Adipose tissue (tissue), 3 donors: ENCODE results near the gene SLC27A1. TPM values are rescaled to one million over a fixed set of nuclear protein-coding genes. Genes with fewer than 3 reads are reported as not detected.

Source experiments
- H3K27ac ChIP-seq: one replicate; pipeline ENCODE4 v1.5.1; 2013; ENCODE audit warnings: low read depth, low read length
- WGBS, 3 donors: extraction: QIAGEN DNeasy Blood & Tissue Kit; methylation state at CpG; one replicate each; pipeline ENCODE4 v1.1.7; 2013; 5-methylcytosine and 5-hydroxymethylcytosine counted together
- polyA plus RNA-seq, 3 donors: library from polyadenylated mRNA; stranded (reverse); fragments of 200-250 nt; gene quantifications; one replicate each; pipeline ENCODE4 v1.2.3, GENCODE V29; 2013
- donor health status: healthy with polysubstance abuse.
- donor health status: Bipolar disorder and iron deficiency.
- donor health status: healthy.

SLC27A1 gene
- 10 to 100 TPM; 12.3 to 30.6 (median 23.7) TPM for polyA plus RNA-seq

- H3K27ac ChIP-seq, result no peak within 1 kb of the TSS
- WGBS, 3 donors, result 0% methylated on average over 56 to 67 of the region's 67 CpGs
Measured at GRCh38 chr19:17470068-17470841, at the start of gene SLC27A1. TSS of gene SLC27A1 (plus strand) at chr19:17470524. CDS start at chr19:17470541, 17 bp downstream.

- no peak overlapping the region for H3K27ac ChIP-seq
- 95 to 98% (median 96%) methylated on average over 4 of the region's 4 CpGs for WGBS, 3 donors
Measured at GRCh38 chr19:17421942-17422341, 48.4 kb upstream of the SLC27A1 start.

GRCh38 chr19:17423429-17424208, 46.7 kb upstream of the SLC27A1 start:
- no peak overlapping the region for H3K27ac ChIP-seq
- 89 to 91% (median 91%) methylated on average over 19 to 20 of the region's 20 CpGs for WGBS, 3 donors

GRCh38 chr19:17424743-17425365, 45.5 kb upstream of the SLC27A1 start:
- 25 to 28% (median 27%) methylated on average over 26 to 27 of the region's 27 CpGs for WGBS, 3 donors
- no peak overlapping the region for H3K27ac ChIP-seq

DNA sequence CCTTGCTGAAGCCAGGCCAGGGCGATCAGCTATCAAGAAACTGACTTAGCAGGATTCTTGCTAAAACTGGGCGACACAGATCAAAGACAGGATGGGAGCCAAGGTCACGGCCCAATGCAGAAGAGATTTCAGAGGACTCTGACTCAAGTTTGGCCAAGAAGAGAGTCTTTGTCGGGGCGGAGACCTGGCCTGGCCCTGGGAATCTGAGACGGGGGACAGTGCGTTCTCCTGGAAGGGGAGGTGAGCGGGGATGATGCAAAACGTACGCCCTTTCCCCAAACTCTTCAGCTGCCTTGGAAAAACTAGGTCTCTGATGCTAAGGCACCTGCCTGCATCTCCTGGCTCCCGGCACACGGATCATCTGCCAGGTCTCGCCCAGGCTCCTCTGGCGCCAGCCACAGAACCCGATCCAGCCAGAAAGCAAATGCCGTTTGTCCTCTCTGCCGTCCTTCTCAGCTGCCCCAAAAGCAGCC, 40.6 kb upstream of the SLC27A1 start:
- WGBS, 3 donors, result 45 to 56% (median 48%) methylated on average over 17 of the region's 17 CpGs

GRCh38 chr19:17431417-17431816, 38.9 kb upstream of the SLC27A1 start:
- 86 to 92% (median 91%) methylated on average over 7 of the region's 7 CpGs for WGBS, 3 donors
- no peak overlapping the region for H3K27ac ChIP-seq

More for the DNA sequence above, 40.6 kb upstream of the SLC27A1 start:
- no peak overlapping the region for H3K27ac ChIP-seq

GRCh38 chr19:17435218-17435617, 35.1 kb upstream of the SLC27A1 start:
- no peak overlapping the region for H3K27ac ChIP-seq
- 80 to 86% (median 86%) methylated on average over 7 of the region's 7 CpGs for WGBS, 3 donors

- 95 to 97% (median 96%) methylated on average over 25 of the region's 25 CpGs for WGBS, 3 donors
- no peak overlapping the region for H3K27ac ChIP-seq
Measured at GRCh38 chr19:17436094-17436873, 34.0 kb upstream of the SLC27A1 start.

DNA sequence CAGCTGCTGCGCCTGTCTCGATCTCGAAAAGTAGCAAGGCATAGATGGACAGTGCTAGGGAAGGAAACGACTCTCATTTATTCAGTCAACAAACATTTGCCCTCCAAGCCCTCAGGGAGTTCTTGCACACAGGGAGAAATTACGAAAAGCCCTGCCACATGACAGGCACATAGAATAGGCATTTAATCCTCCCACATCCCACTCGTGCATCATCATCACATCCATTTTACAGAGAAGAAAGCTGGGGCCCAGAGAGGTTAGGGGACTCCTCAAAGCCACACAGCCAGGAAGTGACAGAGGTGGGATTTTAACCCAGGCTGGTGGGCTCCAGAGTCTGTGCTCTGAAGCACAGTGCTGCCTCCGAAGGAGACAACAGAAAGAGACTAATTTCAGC, 33.5 kb upstream of the SLC27A1 start:
- no peak overlapping the region for H3K27ac ChIP-seq
- 84 to 88% (median 87%) methylated on average over 7 of the region's 7 CpGs for WGBS, 3 donors

GRCh38 chr19:17441241-17442021, 28.9 kb upstream of the SLC27A1 start:
- 49 to 55% (median 50%) methylated on average over 8 of the region's 8 CpGs for WGBS, 3 donors
- no peak overlapping the region for H3K27ac ChIP-seq

DNA sequence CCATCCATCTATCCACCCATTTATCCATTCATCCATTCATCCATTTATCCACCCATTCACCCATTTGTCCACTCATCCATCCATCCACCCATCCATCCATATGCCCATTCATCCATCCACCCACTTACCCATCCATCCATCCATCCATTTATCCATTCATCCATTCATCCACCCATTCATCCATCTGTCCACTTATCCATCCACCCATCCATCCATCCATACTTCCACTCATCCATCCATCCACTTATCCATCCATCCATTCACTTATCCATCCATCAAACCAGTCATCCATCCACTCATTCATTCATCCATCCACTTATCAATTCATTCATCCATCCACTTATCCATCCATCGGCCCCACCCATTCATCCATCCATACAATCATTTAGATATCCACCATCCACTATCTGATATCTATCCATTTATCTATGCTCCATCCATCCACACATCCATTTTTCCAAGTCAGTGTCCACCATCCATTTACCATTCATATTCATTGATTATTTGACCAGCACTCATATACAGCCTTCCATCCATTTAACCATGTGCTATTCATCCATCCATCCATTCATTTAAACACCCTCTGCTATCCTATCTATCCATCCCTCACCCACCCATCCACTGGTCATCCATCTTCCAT, 24.7 kb upstream of the SLC27A1 start:
- no peak overlapping the region for H3K27ac ChIP-seq

GRCh38 chr19:17447704-17448130, 22.6 kb upstream of the SLC27A1 start:
- 37 to 88% (median 49%) methylated on average over 2 to 5 of the region's 5 CpGs for WGBS, 3 donors
- no peak overlapping the region for H3K27ac ChIP-seq

More for the DNA sequence above, 24.7 kb upstream of the SLC27A1 start:
- 99 to 100% (median 100%) methylated on average over 1 of the region's 1 CpG for WGBS, 3 donors

GRCh38 chr19:17448131-17448967, 22.0 kb upstream of the SLC27A1 start, which contains the start of gene TMEM221:
TSS of gene TMEM221 (minus strand) at chr19:17448668. CDS start at chr19:17448462, 206 bp downstream.
- no peak within 1 kb of the TSS for H3K27ac ChIP-seq
- WGBS, 3 donors, result 1 to 3% (median 2%) methylated on average over 41 to 81 of the region's 81 CpGs

- 52 to 68% (median 61%) methylated on average over 7 to 8 of the region's 8 CpGs for WGBS, 3 donors
- no peak overlapping the region for H3K27ac ChIP-seq
Measured at GRCh38 chr19:17450264-17451075, 19.9 kb upstream of the SLC27A1 start.

DNA sequence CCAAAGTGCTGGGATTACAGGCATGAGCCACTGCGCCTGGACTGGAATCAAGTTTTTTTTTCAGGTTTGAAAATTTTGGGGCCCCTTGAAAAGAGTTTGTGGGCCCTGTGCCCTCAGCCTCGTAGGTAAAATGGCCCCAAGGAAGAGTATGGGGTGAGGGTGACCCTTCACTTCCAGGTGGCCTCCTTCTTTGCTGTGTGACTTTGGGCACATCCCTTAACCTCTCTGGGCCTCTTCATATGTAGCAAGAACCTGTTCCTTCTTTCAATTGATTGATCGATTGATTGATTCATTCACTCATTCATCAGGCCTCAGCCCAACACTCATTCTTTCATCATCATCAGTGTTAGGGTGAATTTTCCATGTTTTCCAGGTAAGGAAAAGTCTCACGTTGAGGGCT, 18.5 kb upstream of the SLC27A1 start:
- WGBS, 3 donors, result 83 to 88% (median 87%) methylated on average over 4 of the region's 4 CpGs

More for the DNA sequence above, 18.5 kb upstream of the SLC27A1 start:
- H3K27ac ChIP-seq, result no peak overlapping the region
